Activated T-helper 1 cell treated with anti-CD3 and anti-CD28 coated beads, Interleukin-12 subunit alpha, Interleukin-12 subunit beta, Interleukin-2, Interleukin-4 antibody, amounts not matched to agents 30 ng/mL and 10 ng/mL and 1 ng/mL, durations not matched to agents 14 hours and 24 hours and 36 hours (primary cell): ENCODE measurements around the gene AK9. TPM values are rescaled to one million over a fixed set of nuclear protein-coding genes. Genes with fewer than 3 reads are reported as not detected.
A peak's percentile ranks its signal among the peaks of the same experiment; 100 is the strongest.
"Not testable (repeated sequence)": the region's sequence is repeated elsewhere in the genome, so short reads cannot be mapped to it uniquely, and the experiment has no call there.

Source experiments
- DNase-seq: peaks from one replicate; pipeline ENCODE4 v3.0.0; 2021; ENCODE audit warnings: low spot score
- H3K27ac Mint-ChIP-seq: one replicate; pipeline ENCODE4 v1.8.0; 2021; ENCODE audit warnings: mild to moderate bottlenecking, mixed read lengths
- H3K27me3 Mint-ChIP-seq: one replicate; pipeline ENCODE4 v1.8.0; 2022; ENCODE audit warnings: mild to moderate bottlenecking, moderate library complexity, mixed read lengths; ENCODE audit not compliant: insufficient read depth
- H3K36me3 Mint-ChIP-seq: one replicate; pipeline ENCODE4 v1.8.0; 2021; ENCODE audit warnings: low read depth, mixed read lengths
- H3K4me1 Mint-ChIP-seq: one replicate; pipeline ENCODE4 v1.8.0; 2021; ENCODE audit warnings: low read depth, mixed read lengths
- H3K4me3 Mint-ChIP-seq: one replicate; pipeline ENCODE4 v1.8.0; 2021; ENCODE audit warnings: mild to moderate bottlenecking, moderate library complexity, mixed read lengths
- H3K9me3 Mint-ChIP-seq: one replicate; pipeline ENCODE4 v1.8.0; 2021; ENCODE audit warnings: mixed read lengths
- intact Hi-C: fragments of 100-400 bp; cut with micrococcal nuclease; formaldehyde crosslinking; loops from one replicate; pipeline ENCODE4 v1.15.1; 2024
- total RNA-seq: library from RNA; stranded (reverse); gene quantifications from 2 replicates; pipeline ENCODE4 v1.2.3, GENCODE V29; 2022

AK9 gene
- total RNA-seq, 1 donor from 2014 or later = 2.8 TPM

- peaks cover 5% of the 10 kb centered on the region for H3K27me3 Mint-ChIP-seq
- H3K4me1 Mint-ChIP-seq = no peaks in the 10 kb centered on the region
- DNase-seq = no peak
- no peaks in the 10 kb centered on the region for H3K9me3 Mint-ChIP-seq
- no peaks in the 10 kb centered on the region for H3K36me3 Mint-ChIP-seq
- H3K4me3 Mint-ChIP-seq = no peak overlapping the region
- H3K27ac Mint-ChIP-seq = no peak overlapping the region
- intact Hi-C loops = no loop called here
These were observed 110.5 kb downstream of the AK9 start for GRCh38 chr6:109580519-109580918.

- Mint-ChIP-seq H3K4me1 (no peaks in the 10 kb centered on the region), H3K27me3 (peaks cover 5% of the 10 kb centered on the region), H3K9me3 (no peaks in the 10 kb centered on the region), H3K4me3 (no peak overlapping the region), H3K36me3 (no peaks in the 10 kb centered on the region), H3K27ac (no peak overlapping the region)
- DNase-seq = no peak
- intact Hi-C loops = no loop called here
These were observed 111.6 kb downstream of the AK9 start for GRCh38 chr6:109579361-109579760.

- intact Hi-C loops, H3K9me3 Mint-ChIP-seq, DNase-seq, H3K36me3 Mint-ChIP-seq, H3K27me3 Mint-ChIP-seq, H3K4me3 Mint-ChIP-seq, H3K27ac Mint-ChIP-seq, H3K4me1 Mint-ChIP-seq: not testable (repeated sequence)
These were observed 121.1 kb downstream of the AK9 start for GRCh38 chr6:109569901-109570300.

GRCh38 chr6:109561844-109562243, 129.2 kb downstream of the AK9 start:
- H3K4me1 Mint-ChIP-seq = no peaks in the 10 kb centered on the region
- no peak overlapping the region for H3K27ac Mint-ChIP-seq
- no peaks in the 10 kb centered on the region for H3K36me3 Mint-ChIP-seq
- no peak for DNase-seq
- H3K9me3 Mint-ChIP-seq = peaks cover 4% of the 10 kb centered on the region
- intact Hi-C loops = no loop called here
- no peak overlapping the region for H3K4me3 Mint-ChIP-seq
- no peaks in the 10 kb centered on the region for H3K27me3 Mint-ChIP-seq

- peaks cover 6% of the 10 kb centered on the region for H3K27me3 Mint-ChIP-seq
These were observed 159.6 kb downstream of the AK9 start for GRCh38 chr6:109531446-109531845.

GRCh38 chr6:109527989-109528388, 163.0 kb downstream of the AK9 start:
- Mint-ChIP-seq H3K4me3 (no peak overlapping the region), H3K27ac (no peak overlapping the region), H3K27me3 (peaks cover 5% of the 10 kb centered on the region), H3K36me3 (peaks cover 4% of the 10 kb centered on the region), H3K9me3 (peaks cover 7% of the 10 kb centered on the region), H3K4me1 (no peaks in the 10 kb centered on the region)
- intact Hi-C loops = loop anchor here (1.0 to 5.0 kb wide), 5 partner anchors 163 to 862 kb away; partner anchors contain the start of genes AK9 and FIG4
- DNase-seq = no peak

More at GRCh38 chr6:109531446-109531845, 159.6 kb downstream of the AK9 start:
- Mint-ChIP-seq H3K4me1 (no peaks in the 10 kb centered on the region), H3K4me3 (no peak overlapping the region), H3K36me3 (no peaks in the 10 kb centered on the region), H3K27ac (no peak overlapping the region), H3K9me3 (peaks cover 4% of the 10 kb centered on the region)
- no peak for DNase-seq
- intact Hi-C loops = no loop called here

- Mint-ChIP-seq H3K27me3 (peaks cover 5% of the 10 kb centered on the region), H3K4me3 (no peak overlapping the region), H3K4me1 (no peaks in the 10 kb centered on the region), H3K9me3 (peaks cover 7% of the 10 kb centered on the region), H3K27ac (no peak overlapping the region), H3K36me3 (peaks cover 4% of the 10 kb centered on the region)
- intact Hi-C loops = loop anchor here (1.0 to 5.0 kb wide), 6 partner anchors 164 to 863 kb away; partner anchors contain the start of genes AK9 and FIG4
- DNase-seq = peak; percentile 35
These were observed 163.9 kb downstream of the AK9 start for GRCh38 chr6:109526905-109527628.

GRCh38 chr6:109524129-109524528, 166.9 kb downstream of the AK9 start:
- H3K36me3 Mint-ChIP-seq = peaks cover 4% of the 10 kb centered on the region
- peaks cover 5% of the 10 kb centered on the region for H3K27me3 Mint-ChIP-seq
- no peak for DNase-seq
- no peaks in the 10 kb centered on the region for H3K4me1 Mint-ChIP-seq
- H3K9me3 Mint-ChIP-seq = peaks cover 7% of the 10 kb centered on the region
- intact Hi-C loops = no loop called here
- H3K27ac Mint-ChIP-seq = no peak overlapping the region
- no peak overlapping the region for H3K4me3 Mint-ChIP-seq

- intact Hi-C loops = no loop called here
- no peak for DNase-seq
- Mint-ChIP-seq H3K9me3 (peaks cover 7% of the 10 kb centered on the region), H3K27ac (no peak overlapping the region), H3K36me3 (peaks cover 4% of the 10 kb centered on the region), H3K4me3 (no peak overlapping the region), H3K4me1 (no peaks in the 10 kb centered on the region), H3K27me3 (peaks cover 5% of the 10 kb centered on the region)
These were observed 167.5 kb downstream of the AK9 start for GRCh38 chr6:109523478-109523877.

- intact Hi-C loops = no loop called here
- H3K27me3 Mint-ChIP-seq = peaks cover 3% of the 10 kb centered on the region
- no peak overlapping the region for H3K27ac Mint-ChIP-seq
- DNase-seq = no peak
- H3K36me3 Mint-ChIP-seq = peaks cover 4% of the 10 kb centered on the region
- H3K9me3 Mint-ChIP-seq = peaks cover 7% of the 10 kb centered on the region
- H3K4me3 Mint-ChIP-seq = no peak overlapping the region
- peaks cover 11% of the 10 kb centered on the region for H3K4me1 Mint-ChIP-seq
These were observed 169.9 kb downstream of the AK9 start for GRCh38 chr6:109521080-109521479.

- H3K9me3 Mint-ChIP-seq, H3K27me3 Mint-ChIP-seq, H3K36me3 Mint-ChIP-seq, DNase-seq, H3K27ac Mint-ChIP-seq, H3K4me3 Mint-ChIP-seq: not testable (repeated sequence)
- intact Hi-C loops = loop anchor here (5.0 kb wide), 1 partner anchor 37 kb away; the partner anchor contains the start of gene ZBTB24
- peaks cover 25% of the 10 kb centered on the region for H3K4me1 Mint-ChIP-seq
These were observed 171.4 kb downstream of the AK9 start for GRCh38 chr6:109519647-109520046.

GRCh38 chr6:109516929-109517328, 174.1 kb downstream of the AK9 start:
- Mint-ChIP-seq H3K4me3 (peak overlapping the region; percentile 38), H3K27ac (no peak overlapping the region), H3K9me3 (no peaks in the 10 kb centered on the region), H3K36me3 (peaks cover 1% of the 10 kb centered on the region), H3K27me3 (no peaks in the 10 kb centered on the region), H3K4me1 (peaks cover 26% of the 10 kb centered on the region)
- intact Hi-C loops = loop anchor here (5.0 kb wide), 1 partner anchor 35 kb away; the partner anchor contains the start of gene ZBTB24
- no peak for DNase-seq

- Mint-ChIP-seq H3K9me3 (no peaks in the 10 kb centered on the region), H3K36me3 (peaks cover 1% of the 10 kb centered on the region), H3K4me3 (peak overlapping the region; percentile 43), H3K27ac (no peak overlapping the region), H3K4me1 (peaks cover 26% of the 10 kb centered on the region), H3K27me3 (no peaks in the 10 kb centered on the region)
- intact Hi-C loops = loop anchor here (5.0 kb wide), 1 partner anchor 34 kb away; the partner anchor contains the start of gene ZBTB24
- DNase-seq = no peak
These were observed 175.1 kb downstream of the AK9 start for GRCh38 chr6:109515781-109516409.
